Spinal cord (tissue), 10 donors: Measurements from ENCODE around the gene PNISR. TPM values are rescaled to one million over a fixed set of nuclear protein-coding genes. Genes with fewer than 3 reads are reported as not detected.
A peak's percentile ranks its signal among the peaks of the same experiment; 100 is the strongest.

Source experiments
- DNase-seq, 6 donors: peaks; one replicate each; pipeline versions ENCODE4 v3.0.0 to v3.0.0-alpha.2; 2013 to 2015; ENCODE audit warnings: low spot score in 6 of 6, low read depth in 4 of 6
- H3K27ac ChIP-seq: one replicate; pipeline ENCODE4 v1.5.1; 2013; ENCODE audit warnings: low read depth, low read length, control low read depth
- H3K27me3 ChIP-seq: one replicate; pipeline ENCODE4 v1.6.1; 2013; ENCODE audit warnings: low read length; ENCODE audit not compliant: control insufficient read depth, insufficient read depth
- H3K36me3 ChIP-seq: one replicate; pipeline ENCODE4 v1.6.1; 2013; ENCODE audit warnings: low read length; ENCODE audit not compliant: control insufficient read depth, insufficient read depth
- H3K4me1 ChIP-seq: one replicate; pipeline ENCODE4 v1.6.1; 2013; ENCODE audit warnings: low read length; ENCODE audit not compliant: control insufficient read depth, insufficient read depth
- H3K4me3 ChIP-seq: one replicate; pipeline ENCODE4 v1.5.1; 2013; ENCODE audit warnings: low read depth, low read length, control low read depth
- H3K9me3 ChIP-seq: one replicate; pipeline ENCODE4 v1.6.1; 2013; ENCODE audit warnings: low read length; ENCODE audit not compliant: control insufficient read depth, insufficient read depth
- WGBS: methylation state at CpG from one replicate; pipeline ENCODE4 v1.1.5; 2013; ENCODE audit warnings: missing lambda C conversion rate; ENCODE audit not compliant: insufficient coverage; 5-methylcytosine and 5-hydroxymethylcytosine counted together
- polyA plus RNA-seq, 2 donors: library from polyadenylated mRNA; unstranded; fragments of 120-200 nt; gene quantifications; one replicate each; pipeline ENCODE4 v1.2.1, GENCODE V29; 2013; ENCODE audit not compliant: insufficient read length in 2 of 2
- total RNA-seq, 2 donors: library from RNA; depleted of rRNA in 1 of 2; stranded (reverse); fragments of 120-200 nt in 1 of 2; fragments of >200 nt in 1 of 2; gene quantifications; one replicate each; pipeline versions ENCODE4 v1.2.3 to v1.2.4, GENCODE V29; 2013 to 2014
- donor health status: healthy.

PNISR gene
- total and polyA plus RNA-seq, 4 donors = 159 to 204 (median 193) TPM

- no peak overlapping the region for H3K27ac ChIP-seq
Observed at GRCh38 chr6:99432877-99433276, 7.8 kb upstream of the PNISR start.

GRCh38 chr6:99431901-99432300 is 6.8 kb upstream of the PNISR start:
- no CpG with 5 or more reads among the region's 2 CpGs for WGBS
- H3K4me1 ChIP-seq = peaks cover under 1% of the 10 kb centered on the region
- DNase-seq = no peak
- H3K27ac ChIP-seq = no peak overlapping the region
- H3K4me3 ChIP-seq = no peak overlapping the region
- H3K36me3 ChIP-seq = no peaks in the 10 kb centered on the region
- H3K9me3 ChIP-seq = no peaks in the 10 kb centered on the region
- H3K27me3 ChIP-seq = no peaks in the 10 kb centered on the region

More at GRCh38 chr6:99432877-99433276, 7.8 kb upstream of the PNISR start:
- 67% methylated on average over 1 of the region's 2 CpGs for whole genome bisulfite sequencing
- Histone ChIP-seq H3K36me3 (no peaks in the 10 kb centered on the region), H3K4me3 (no peak overlapping the region), H3K27me3 (no peaks in the 10 kb centered on the region), H3K9me3 (no peaks in the 10 kb centered on the region), H3K4me1 (no peaks in the 10 kb centered on the region)
- no peak for DNase-seq

GRCh38 chr6:99427988-99428387 is 2.9 kb upstream of the PNISR start:
- no peaks in the 10 kb centered on the region for H3K36me3 ChIP-seq
- H3K9me3 ChIP-seq = no peaks in the 10 kb centered on the region
- H3K27ac ChIP-seq = no peak overlapping the region
- H3K4me3 ChIP-seq = no peak overlapping the region
- DNase-seq = no peak
- H3K4me1 ChIP-seq = peaks cover 6% of the 10 kb centered on the region
- H3K27me3 ChIP-seq = no peaks in the 10 kb centered on the region
- WGBS = 100% methylated on average over 2 of the region's 5 CpGs

- WGBS = 9% methylated on average over 4 of the region's 4 CpGs
- Histone ChIP-seq H3K27ac (peak overlapping the region; percentile 100), H3K27me3 (no peaks in the 10 kb centered on the region), H3K4me3 (peak overlapping the region; percentile 100), H3K9me3 (no peaks in the 10 kb centered on the region), H3K36me3 (no peaks in the 10 kb centered on the region), H3K4me1 (peaks cover 14% of the 10 kb centered on the region)
- no peak for DNase-seq
Observed at GRCh38 chr6:99426451-99426757, 1.3 kb upstream of the PNISR start.

GRCh38 chr6:99425647-99426450 is 741 bp upstream of the PNISR start:
- H3K27me3 ChIP-seq = no peaks in the 10 kb centered on the region
- no peaks in the 10 kb centered on the region for H3K36me3 ChIP-seq
- peaks cover 14% of the 10 kb centered on the region for H3K4me1 ChIP-seq
- 0% methylated on average over 18 of the region's 29 CpGs for WGBS
- peak overlapping the region; percentile 100 for H3K4me3 ChIP-seq
- peak; percentile 68 to 98 (median 88) for DNase-seq
- peak overlapping the region; percentile 100 for H3K27ac ChIP-seq
- H3K9me3 ChIP-seq = no peaks in the 10 kb centered on the region

GRCh38 chr6:99424022-99424421 is 1.1 kb downstream of the PNISR start:
- Histone ChIP-seq H3K9me3 (no peaks in the 10 kb centered on the region), H3K4me3 (peak overlapping the region; percentile 100), H3K27me3 (no peaks in the 10 kb centered on the region), H3K27ac (no peak overlapping the region), H3K4me1 (peaks cover 14% of the 10 kb centered on the region), H3K36me3 (no peaks in the 10 kb centered on the region)
- no peak for DNase-seq
- WGBS = no CpG with 5 or more reads among the region's 5 CpGs

- Histone ChIP-seq H3K27ac (no peak overlapping the region), H3K4me1 (peaks cover 14% of the 10 kb centered on the region), H3K36me3 (no peaks in the 10 kb centered on the region), H3K4me3 (no peak overlapping the region), H3K9me3 (no peaks in the 10 kb centered on the region), H3K27me3 (no peaks in the 10 kb centered on the region)
- 83% methylated on average over 1 of the region's 6 CpGs for WGBS
- no peak for DNase-seq
Observed at GRCh38 chr6:99422912-99423311, 2.2 kb downstream of the PNISR start.

- no peaks in the 10 kb centered on the region for H3K36me3 ChIP-seq
- no peak overlapping the region for H3K27ac ChIP-seq
- no peak overlapping the region for H3K4me3 ChIP-seq
- H3K9me3 ChIP-seq = no peaks in the 10 kb centered on the region
- no peaks in the 10 kb centered on the region for H3K27me3 ChIP-seq
- H3K4me1 ChIP-seq = peaks cover 4% of the 10 kb centered on the region
- no CpG with 5 or more reads among the region's 9 CpGs for WGBS
- no peak for DNase-seq
Observed at GRCh38 chr6:99416892-99417767, 8.0 kb downstream of the PNISR start.

GRCh38 chr6:99416226-99416625 is 8.9 kb downstream of the PNISR start:
- peaks cover 3% of the 10 kb centered on the region for H3K4me1 ChIP-seq
- no CpG with 5 or more reads among the region's 2 CpGs for WGBS
- no peak overlapping the region for H3K27ac ChIP-seq
- no peak for DNase-seq
- no peaks in the 10 kb centered on the region for H3K9me3 ChIP-seq
- no peaks in the 10 kb centered on the region for H3K27me3 ChIP-seq
- no peak overlapping the region for H3K4me3 ChIP-seq
- no peaks in the 10 kb centered on the region for H3K36me3 ChIP-seq
